ENCODE data around the gene SLC25A44.
"Not testable (repeated sequence)": the region's sequence is repeated elsewhere in the genome, so short reads cannot be mapped to it uniquely, and the experiment has no call there.

Gene SLC25A44

DNA sequence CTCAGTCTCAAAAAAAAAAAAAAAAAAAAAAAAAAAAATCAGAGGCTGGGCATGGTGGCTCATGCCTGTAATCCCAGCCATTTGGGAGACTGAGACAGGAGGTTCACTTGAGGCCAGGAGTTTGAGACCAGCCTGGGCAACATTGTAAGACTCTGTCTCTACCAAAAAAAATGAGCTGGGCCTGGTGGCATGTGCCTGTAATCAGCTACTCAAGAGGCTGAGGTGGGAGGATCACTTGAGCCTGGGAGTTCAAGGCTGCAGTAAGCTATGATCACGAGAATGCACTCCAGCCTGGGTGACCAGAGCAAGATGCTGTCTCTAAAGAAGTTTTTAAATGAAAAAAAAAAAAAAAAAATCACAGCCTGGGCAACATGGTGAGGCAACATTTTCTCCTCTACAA is 30.2 kb upstream of the SLC25A44 start:
- no peak for DNase-seq
- no peak for ATAC-seq

DNA sequence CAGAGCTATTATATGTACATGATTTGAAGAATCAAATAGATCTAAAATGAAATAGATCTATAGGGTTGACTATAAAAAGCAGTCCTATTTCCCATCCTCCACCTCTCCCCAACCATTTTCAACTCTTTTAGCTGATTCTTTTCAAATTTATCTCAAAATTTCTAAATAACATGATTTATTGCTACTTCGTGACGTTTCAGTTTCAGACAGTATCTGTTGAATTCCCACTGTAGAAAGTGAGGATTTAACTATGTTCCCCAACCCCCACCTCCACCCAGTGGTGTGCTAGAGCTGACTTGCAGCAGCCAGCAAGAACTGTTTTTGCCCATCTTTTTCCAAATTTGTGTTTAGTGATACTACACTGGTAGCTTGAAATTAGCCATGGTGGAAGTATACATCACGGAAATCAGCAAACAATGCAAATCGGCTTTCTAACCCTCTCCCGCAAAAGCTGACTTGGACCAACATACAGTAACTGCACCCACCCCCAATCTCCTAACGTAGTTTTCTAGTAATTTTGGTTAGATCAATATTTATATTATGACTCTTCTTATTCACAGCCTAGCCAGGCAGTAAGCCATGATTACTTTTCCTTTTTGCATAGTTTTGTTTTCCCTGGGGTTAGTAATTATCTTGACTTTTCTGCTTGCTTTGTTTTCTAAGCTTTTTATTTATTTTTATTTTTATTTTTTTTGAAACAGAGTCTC is 29.6 kb upstream of the SLC25A44 start:
- ATAC-seq (no peak), DNase-seq (no peak)

DNA sequence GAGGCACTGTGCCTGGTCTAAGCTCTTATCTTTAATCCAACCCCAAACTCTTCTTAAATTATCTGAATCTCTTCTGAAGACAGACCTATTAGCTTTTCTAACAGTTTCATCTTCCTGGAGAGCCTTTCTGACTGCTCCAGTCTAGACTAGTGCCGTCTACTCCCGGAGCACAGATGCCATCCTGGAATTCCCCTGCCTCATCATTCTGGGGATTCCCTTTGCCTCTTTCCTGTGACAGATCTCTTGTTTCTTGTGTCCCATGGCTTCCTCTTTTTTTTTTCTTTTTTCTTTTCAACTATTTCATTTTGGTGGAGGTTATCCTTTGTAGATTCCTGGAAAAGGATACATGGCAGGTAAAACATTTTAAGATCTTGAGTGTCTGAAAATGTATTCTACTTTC is 28.8 kb upstream of the SLC25A44 start:
- ATAC-seq (no peak), DNase-seq (no peak)

DNA sequence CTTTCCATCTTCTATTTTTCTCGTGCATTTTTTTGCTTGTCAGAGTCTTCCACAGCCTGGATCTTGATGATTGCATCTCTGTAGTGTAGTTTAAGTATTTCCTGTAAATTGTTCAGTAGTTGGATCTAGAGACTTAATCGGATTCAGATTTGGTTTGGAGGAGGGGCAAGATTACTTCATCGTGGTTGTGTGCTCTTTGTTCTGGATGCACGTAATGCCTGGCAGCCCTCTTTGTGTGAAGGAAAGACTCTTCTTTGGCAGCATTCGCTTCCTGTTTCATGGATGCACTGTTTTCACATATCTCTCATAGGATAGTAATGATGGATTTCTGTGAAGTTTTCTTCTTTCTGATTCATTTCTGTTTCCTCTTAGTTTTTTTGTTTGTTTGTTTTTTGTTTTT is 26.4 kb upstream of the SLC25A44 start:
- ATAC-seq (no peak), DNase-seq (no peak)

GRCh38 chr1:156172696-156173470 is 21.0 kb upstream of the SLC25A44 start:
- DNase-seq (no peak), ATAC-seq (peak; percentile 42)

DNA sequence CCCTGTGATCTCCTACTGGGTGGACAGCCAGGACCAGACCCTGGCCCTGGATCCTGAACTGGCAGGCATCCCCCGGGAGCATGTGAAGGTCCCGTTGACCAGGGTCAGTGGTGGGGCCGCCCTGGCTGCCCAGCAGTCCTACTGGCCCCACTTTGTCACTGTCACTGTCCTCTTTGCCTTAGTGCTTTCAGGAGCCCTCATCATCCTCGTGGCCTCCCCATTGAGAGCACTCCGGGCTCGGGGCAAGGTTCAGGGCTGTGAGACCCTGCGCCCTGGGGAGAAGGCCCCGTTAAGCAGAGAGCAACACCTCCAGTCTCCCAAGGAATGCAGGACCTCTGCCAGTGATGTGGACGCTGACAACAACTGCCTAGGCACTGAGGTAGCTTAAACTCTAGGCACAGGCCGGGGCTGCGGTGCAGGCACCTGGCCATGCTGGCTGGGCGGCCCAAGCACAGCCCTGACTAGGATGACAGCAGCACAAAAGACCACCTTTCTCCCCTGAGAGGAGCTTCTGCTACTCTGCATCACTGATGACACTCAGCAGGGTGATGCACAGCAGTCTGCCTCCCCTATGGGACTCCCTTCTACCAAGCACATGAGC is 17.2 kb upstream of the SLC25A44 start:
- ATAC-seq (peak; percentile 6), DNase-seq (no peak)

- DNase-seq (no peak), ATAC-seq (peak; percentile 9)
Observed at GRCh38 chr1:156177919-156178654, 15.8 kb upstream of the SLC25A44 start.

DNA sequence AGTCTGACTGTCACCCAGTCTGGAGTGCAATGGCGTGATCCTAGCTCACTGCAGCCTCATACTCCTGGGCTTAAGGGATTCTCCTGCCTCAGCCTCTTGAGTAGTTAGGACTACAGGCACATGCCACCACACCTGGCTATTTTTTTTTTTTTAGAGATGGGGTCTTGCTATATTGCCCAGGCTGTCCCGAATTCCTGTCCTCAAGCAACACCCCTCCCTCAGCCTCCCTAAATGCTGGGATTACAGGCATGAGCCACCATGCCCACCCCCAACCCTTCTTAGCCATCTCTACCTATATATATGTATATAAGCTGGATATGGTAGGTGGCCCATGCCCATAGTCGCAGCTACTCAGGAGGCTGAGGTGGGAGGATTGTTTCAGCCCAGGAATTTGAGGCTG is 13.4 kb upstream of the SLC25A44 start:
- no peak for ATAC-seq
- DNase-seq, result no peak

GRCh38 chr1:156181391-156181924 is 12.4 kb upstream of the SLC25A44 start:
- not testable (repeated sequence) for ATAC-seq

GRCh38 chr1:156182010-156182779 is 11.7 kb upstream of the SLC25A44 start:
- ATAC-seq, DNase-seq: not testable (repeated sequence)

More at GRCh38 chr1:156181391-156181924, 12.4 kb upstream of the SLC25A44 start:
- DNase-seq, result not testable (repeated sequence)

DNA sequence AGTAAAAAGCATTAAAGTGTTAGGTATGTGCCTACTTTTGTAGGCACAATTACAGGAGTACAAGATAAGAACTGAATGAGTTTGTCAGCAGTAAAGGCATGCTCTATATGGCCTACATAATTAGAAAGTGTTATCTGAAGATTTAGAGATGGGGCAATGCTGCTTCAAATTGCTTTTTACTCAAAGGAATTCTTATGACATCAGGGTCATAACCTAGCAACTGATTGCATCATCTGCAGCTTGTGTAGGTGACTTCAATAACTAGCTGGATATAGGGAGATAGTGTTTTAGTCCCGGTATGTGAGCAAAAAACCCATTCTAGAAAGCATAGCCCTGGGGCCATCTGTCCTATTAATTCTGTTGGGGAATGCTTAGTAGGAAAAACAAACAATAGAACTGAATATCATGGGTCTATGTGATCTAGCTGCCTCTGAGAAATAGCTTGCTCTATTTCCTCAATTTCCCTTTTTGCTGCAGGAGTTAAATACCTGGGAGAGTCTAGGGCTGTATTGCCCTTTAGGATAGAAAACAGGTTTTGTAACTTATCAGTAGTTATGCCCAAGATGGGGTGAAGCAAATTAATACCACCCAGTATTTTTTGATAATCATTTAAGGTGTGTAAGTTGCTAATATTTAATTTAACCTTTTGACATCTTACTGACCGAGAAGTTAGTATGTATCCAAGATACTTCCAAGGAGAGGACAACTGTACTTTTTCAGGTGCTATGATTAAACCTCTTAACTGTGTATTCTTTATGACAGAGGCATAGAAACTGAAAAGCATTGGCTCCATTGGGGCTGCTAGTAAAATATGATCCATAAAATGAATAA is 7.3 kb upstream of the SLC25A44 start:
- not testable (repeated sequence) for ATAC-seq, DNase-seq

GRCh38 chr1:156190265-156190664 is 3.6 kb upstream of the SLC25A44 start:
- not testable (repeated sequence) for DNase-seq, ATAC-seq

GRCh38 chr1:156191292-156191964 is 2.5 kb upstream of the SLC25A44 start:
- no peak for DNase-seq

GRCh38 chr1:156193208-156193487 is 756 bp upstream of the SLC25A44 start:
- DNase-seq, result no peak
- no peak for ATAC-seq

More at GRCh38 chr1:156191292-156191964, 2.5 kb upstream of the SLC25A44 start:
- no peak for ATAC-seq

GRCh38 chr1:156194300-156194652 is 372 bp downstream of the SLC25A44 start:
- DNase-seq, result no peak
- ATAC-seq, result no peak

DNA sequence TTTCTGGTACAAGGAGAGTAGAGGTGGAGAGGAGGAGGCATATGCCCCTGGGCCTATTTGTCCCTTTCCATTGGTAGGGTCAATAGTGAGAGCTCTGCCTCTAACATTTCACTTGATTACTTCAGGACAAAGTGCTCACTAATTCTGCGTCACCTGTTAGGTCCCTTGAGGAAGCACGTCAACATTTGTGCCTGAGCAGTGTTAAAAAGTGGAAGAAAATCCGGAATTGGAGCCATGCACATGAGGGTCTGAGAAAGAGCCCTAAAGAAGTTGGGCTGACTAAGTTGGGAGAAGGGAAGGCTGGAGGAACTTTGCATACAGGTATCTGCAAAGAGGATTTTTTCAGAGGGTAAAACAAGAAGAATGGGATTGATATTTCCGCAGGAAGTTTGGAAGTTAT is 1.9 kb downstream of the SLC25A44 start:
- ATAC-seq (no peak), DNase-seq (no peak)

GRCh38 chr1:156196445-156196844 is 2.5 kb downstream of the SLC25A44 start:
- no peak for ATAC-seq
- no peak for DNase-seq

DNA sequence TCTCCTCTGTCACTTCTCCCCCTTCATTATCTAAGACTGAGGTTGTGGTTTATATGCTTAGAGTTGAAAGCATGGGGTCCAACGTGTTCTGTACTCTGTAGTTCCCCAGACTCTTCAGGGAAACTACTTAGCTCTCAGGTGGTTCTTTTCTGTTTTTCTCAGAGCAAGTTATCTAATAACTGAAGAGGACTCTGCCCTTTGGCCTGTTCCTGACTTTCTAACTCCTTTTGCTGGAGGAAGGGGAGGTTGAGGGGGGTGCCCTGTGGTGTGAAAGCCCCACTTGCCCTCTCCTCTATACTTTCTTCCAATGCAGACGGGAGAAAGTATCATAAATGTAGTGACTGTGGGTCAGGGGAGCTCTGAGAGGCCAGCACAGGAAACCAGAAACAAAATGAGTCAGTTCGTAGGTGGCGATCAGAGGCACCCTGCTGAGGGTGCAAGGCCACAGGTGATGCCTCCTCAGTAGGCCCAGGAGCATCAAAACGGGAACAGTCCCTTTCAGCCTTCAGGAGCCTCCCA is 5.0 kb downstream of the SLC25A44 start:
- DNase-seq (no peak), ATAC-seq (peak; percentile 82)

- ATAC-seq (no peak), DNase-seq (no peak)
Observed at GRCh38 chr1:156200044-156200443, 6.1 kb downstream of the SLC25A44 start.

DNA sequence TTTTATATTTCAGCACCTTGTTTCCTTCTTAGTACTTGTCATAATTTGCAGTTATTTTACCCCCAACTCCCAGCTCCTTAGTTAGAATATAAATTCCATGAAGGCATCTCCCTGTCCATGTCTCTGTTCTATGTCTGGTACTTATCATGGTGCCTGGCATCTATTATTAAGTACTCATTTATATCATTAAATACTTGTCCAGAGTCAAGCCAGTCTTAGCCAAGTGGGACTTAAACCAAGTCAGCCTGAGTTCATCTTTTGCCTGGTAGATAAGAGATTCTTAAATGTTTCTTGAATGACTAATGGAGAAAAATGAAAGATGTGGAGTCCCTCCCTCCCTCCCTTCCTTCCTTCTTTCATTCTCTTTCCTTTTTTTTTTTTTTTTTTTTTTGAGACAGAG is 9.4 kb downstream of the SLC25A44 start:
- DNase-seq (no peak), ATAC-seq (no peak)

Data from stimulated activated naive CD8-positive, alpha-beta T cell treated with anti-CD3 and anti-CD28 coated beads, Interleukin-15, Interleukin-2, amounts not matched to agents 100 U/mL and 50 U/mL, for 24 hours (primary cell).